HepG2 (cell line): ENCODE data around the gene HOXB4. TPM values are rescaled to one million over a fixed set of nuclear protein-coding genes. Genes with fewer than 3 reads are reported as not detected.

ENCODE experiments used
- ATF7 ChIP-seq, 2 experiments: fragments of 450-650 bp in 1 of 2; sonication (generic) in 1 of 2; formaldehyde crosslinking in 1 of 2; IDR thresholded peaks; 2 replicates each; pipeline versions ENCODE4 v1.4.0 to v1.6.1; 2016 to 2020; ENCODE audit warnings: antibody characterized with exemption in 1 of 2, mild to moderate bottlenecking in 1 of 2, missing genetic modification reagents in 1 of 2
- E2F5 ChIP-seq: sonication (generic); formaldehyde crosslinking; conservative IDR thresholded peaks from 2 replicates; pipeline ENCODE4 v1.4.0; 2020; ENCODE audit warnings: missing genetic modification reagents
- HMGXB4 ChIP-seq, 2 experiments: sonication (generic) in 1 of 2; formaldehyde crosslinking in 1 of 2; IDR thresholded peaks; 2 replicates each; pipeline versions ENCODE4 v1.4.0 to v1.6.1; 2018 to 2020; ENCODE audit warnings: missing genetic modification reagents in 2 of 2, borderline replicate concordance in 1 of 2, low read depth in 1 of 2, mild to moderate bottlenecking in 1 of 2, missing biosample characterization in 1 of 2
- KLF15 ChIP-seq: sonication (generic); formaldehyde crosslinking; IDR thresholded peaks from 2 replicates; pipeline ENCODE4 v1.8.1; 2023; ENCODE audit warnings: borderline replicate concordance, mild to moderate bottlenecking, inconsistent platforms, missing genetic modification reagents, mixed read lengths
- ZMYM3 ChIP-seq: sonication (generic); formaldehyde crosslinking; IDR thresholded peaks from 2 replicates; pipeline ENCODE4 v1.5.1; 2020; ENCODE audit warnings: mild to moderate bottlenecking, missing genetic modification reagents
- ZMYM4 ChIP-seq: sonication (generic); formaldehyde crosslinking; IDR thresholded peaks from 2 replicates; pipeline ENCODE4 v1.8.1; 2023; ENCODE audit warnings: mild to moderate bottlenecking, missing genetic modification reagents
- ZNF205 ChIP-seq: IDR thresholded peaks from 2 replicates; pipeline ENCODE4 v1.6.1; 2018; ENCODE audit warnings: missing biosample characterization, missing genetic modification reagents
- ZNF282 ChIP-seq: fragments of 450-650 bp; IDR thresholded peaks from 2 replicates; pipeline ENCODE4 v1.6.1; 2018; ENCODE audit not compliant: partially characterized antibody
- ZNF563 ChIP-seq: sonication (generic); formaldehyde crosslinking; IDR thresholded peaks from 2 replicates; pipeline ENCODE4 v1.8.0; 2022; ENCODE audit warnings: mild to moderate bottlenecking, moderate library complexity, missing genetic modification reagents
- ZNF883 ChIP-seq: sonication (generic); formaldehyde crosslinking; IDR thresholded peaks from 2 replicates; pipeline ENCODE4 v1.5.1; 2020; ENCODE audit warnings: mild to moderate bottlenecking, missing genetic modification reagents; ENCODE audit errors: not compliant biosample characterization
- polyA plus RNA-seq, 8 experiments: library from polyadenylated mRNA; depleted of rRNA in 3 of 8; stranded (reverse) in 7 of 8; unstranded in 1 of 8; fragments of >200 nt; fragmentation: Illumina TruSeq in 4 of 8; extraction: Trizol in 4 of 8; gene quantifications; 2 replicates each; pipeline versions ENCODE4 v1.2.1 to v1.2.3, GENCODE V29; 2011 to 2016; ENCODE audit warnings: low read depth in 4 of 8, missing spikeins in 1 of 8, mixed read lengths in 1 of 8; ENCODE audit not compliant: insufficient read depth in 1 of 8
- total RNA-seq, 5 experiments: library from RNA; depleted of rRNA; stranded (reverse); fragments of >200 nt; fragmentation: Illumina TruSeq; extraction: Trizol; gene quantifications; 2 replicates each; pipeline ENCODE4 v1.2.3, GENCODE V29; 2016; ENCODE audit warnings: low read depth in 1 of 5
- TF ChIP-seq, protein P1 (sequence below): sonication (generic); formaldehyde crosslinking; IDR thresholded peaks from 2 replicates; pipeline ENCODE4 v1.4.0; 2020; ENCODE audit warnings: missing genetic modification reagents, borderline replicate concordance
- TF ChIP-seq, protein P2 (sequence below): sonication (generic); formaldehyde crosslinking; IDR thresholded peaks from 2 replicates; pipeline ENCODE4 v1.4.0; 2020; ENCODE audit warnings: missing genetic modification reagents
- TF ChIP-seq, protein P3 (sequence below): sonication (generic); formaldehyde crosslinking; IDR thresholded peaks from 2 replicates; pipeline ENCODE4 v1.5.1; 2020; ENCODE audit warnings: mild to moderate bottlenecking, moderate library complexity, missing genetic modification reagents

The HOXB4 gene
- total and polyA plus RNA-seq, 2 of the 13 experiments (the other 11 are each of a cell fraction or from before 2014, with no cell fraction given), result not detected

DNA sequence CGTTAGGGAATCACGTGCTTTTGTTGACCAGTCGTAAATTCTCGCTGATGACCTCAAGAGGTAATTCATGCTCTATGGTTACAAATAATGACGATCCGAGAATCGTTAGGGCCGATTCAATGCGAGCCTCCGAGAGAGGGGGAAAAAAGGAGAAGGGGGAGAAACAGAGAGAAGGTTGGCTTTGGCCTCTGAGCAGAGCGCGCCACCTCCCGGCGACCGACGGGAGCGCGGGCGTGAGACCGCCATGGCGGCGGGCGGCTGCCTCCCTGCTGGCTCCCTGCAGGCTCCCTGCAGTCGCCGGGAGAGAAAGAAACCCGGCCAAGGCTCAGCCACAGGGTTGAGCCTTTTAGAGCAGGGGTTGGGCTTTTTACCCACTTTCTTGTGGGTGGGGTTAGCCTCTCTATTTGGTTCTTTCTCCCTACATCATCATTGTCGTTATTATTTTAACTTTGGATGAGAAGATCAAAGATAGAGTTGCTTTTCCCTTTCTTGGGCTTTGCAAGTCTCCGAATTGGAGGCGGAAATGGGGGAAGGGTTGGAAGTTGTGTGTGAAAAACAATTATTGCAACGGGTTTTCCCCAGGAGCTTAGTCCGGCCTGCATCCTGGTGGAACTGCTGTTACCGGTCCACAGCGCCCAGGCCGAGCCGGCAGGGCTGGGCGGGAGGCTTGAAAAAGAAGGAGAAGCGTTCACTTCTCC is 15.8 kb upstream of the HOXB4 start (continued):
- TF ChIP-seq E2F5 (CRISPR knock-in tag) (no peak), HMGXB4 (CRISPR knock-in tag; IDR thresholded peaks at IDR 0.05; ENCODE audit: borderline replicate concordance in 1 of 2, low read depth in 1 of 2) (0 out of 4 replicates have a peak, but pooled peaks of 1 of the 2 experiments have one; percentile 62), ATF7 (IDR thresholded peaks at IDR 0.05) (no peak), ATF7 (CRISPR knock-in tag; IDR thresholded peaks at IDR 0.05) (no peak), ZNF563 (CRISPR knock-in tag) (no peak), ZNF883 (CRISPR knock-in tag) (no peak), ZMYM4 (CRISPR knock-in tag) (no peak), ZMYM3 (CRISPR knock-in tag) (no peak), ZNF282 (no peak), ZNF205 (CRISPR knock-in tag) (no peak), KLF15 (no peak)
- TF ChIP-seq, protein P1, sequence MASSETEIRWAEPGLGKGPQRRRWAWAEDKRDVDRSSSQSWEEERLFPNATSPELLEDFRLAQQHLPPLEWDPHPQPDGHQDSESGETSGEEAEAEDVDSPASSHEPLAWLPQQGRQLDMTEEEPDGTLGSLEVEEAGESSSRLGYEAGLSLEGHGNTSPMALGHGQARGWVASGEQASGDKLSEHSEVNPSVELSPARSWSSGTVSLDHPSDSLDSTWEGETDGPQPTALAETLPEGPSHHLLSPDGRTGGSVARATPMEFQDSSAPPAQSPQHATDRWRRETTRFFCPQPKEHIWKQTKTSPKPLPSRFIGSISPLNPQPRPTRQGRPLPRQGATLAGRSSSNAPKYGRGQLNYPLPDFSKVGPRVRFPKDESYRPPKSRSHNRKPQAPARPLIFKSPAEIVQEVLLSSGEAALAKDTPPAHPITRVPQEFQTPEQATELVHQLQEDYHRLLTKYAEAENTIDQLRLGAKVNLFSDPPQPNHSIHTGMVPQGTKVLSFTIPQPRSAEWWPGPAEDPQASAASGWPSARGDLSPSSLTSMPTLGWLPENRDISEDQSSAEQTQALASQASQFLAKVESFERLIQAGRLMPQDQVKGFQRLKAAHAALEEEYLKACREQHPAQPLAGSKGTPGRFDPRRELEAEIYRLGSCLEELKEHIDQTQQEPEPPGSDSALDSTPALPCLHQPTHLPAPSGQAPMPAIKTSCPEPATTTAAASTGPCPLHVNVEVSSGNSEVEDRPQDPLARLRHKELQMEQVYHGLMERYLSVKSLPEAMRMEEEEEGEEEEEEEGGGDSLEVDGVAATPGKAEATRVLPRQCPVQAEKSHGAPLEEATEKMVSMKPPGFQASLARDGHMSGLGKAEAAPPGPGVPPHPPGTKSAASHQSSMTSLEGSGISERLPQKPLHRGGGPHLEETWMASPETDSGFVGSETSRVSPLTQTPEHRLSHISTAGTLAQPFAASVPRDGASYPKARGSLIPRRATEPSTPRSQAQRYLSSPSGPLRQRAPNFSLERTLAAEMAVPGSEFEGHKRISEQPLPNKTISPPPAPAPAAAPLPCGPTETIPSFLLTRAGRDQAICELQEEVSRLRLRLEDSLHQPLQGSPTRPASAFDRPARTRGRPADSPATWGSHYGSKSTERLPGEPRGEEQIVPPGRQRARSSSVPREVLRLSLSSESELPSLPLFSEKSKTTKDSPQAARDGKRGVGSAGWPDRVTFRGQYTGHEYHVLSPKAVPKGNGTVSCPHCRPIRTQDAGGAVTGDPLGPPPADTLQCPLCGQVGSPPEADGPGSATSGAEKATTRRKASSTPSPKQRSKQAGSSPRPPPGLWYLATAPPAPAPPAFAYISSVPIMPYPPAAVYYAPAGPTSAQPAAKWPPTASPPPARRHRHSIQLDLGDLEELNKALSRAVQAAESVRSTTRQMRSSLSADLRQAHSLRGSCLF (CRISPR knock-in tag), result no peak
- TF ChIP-seq, protein P2, sequence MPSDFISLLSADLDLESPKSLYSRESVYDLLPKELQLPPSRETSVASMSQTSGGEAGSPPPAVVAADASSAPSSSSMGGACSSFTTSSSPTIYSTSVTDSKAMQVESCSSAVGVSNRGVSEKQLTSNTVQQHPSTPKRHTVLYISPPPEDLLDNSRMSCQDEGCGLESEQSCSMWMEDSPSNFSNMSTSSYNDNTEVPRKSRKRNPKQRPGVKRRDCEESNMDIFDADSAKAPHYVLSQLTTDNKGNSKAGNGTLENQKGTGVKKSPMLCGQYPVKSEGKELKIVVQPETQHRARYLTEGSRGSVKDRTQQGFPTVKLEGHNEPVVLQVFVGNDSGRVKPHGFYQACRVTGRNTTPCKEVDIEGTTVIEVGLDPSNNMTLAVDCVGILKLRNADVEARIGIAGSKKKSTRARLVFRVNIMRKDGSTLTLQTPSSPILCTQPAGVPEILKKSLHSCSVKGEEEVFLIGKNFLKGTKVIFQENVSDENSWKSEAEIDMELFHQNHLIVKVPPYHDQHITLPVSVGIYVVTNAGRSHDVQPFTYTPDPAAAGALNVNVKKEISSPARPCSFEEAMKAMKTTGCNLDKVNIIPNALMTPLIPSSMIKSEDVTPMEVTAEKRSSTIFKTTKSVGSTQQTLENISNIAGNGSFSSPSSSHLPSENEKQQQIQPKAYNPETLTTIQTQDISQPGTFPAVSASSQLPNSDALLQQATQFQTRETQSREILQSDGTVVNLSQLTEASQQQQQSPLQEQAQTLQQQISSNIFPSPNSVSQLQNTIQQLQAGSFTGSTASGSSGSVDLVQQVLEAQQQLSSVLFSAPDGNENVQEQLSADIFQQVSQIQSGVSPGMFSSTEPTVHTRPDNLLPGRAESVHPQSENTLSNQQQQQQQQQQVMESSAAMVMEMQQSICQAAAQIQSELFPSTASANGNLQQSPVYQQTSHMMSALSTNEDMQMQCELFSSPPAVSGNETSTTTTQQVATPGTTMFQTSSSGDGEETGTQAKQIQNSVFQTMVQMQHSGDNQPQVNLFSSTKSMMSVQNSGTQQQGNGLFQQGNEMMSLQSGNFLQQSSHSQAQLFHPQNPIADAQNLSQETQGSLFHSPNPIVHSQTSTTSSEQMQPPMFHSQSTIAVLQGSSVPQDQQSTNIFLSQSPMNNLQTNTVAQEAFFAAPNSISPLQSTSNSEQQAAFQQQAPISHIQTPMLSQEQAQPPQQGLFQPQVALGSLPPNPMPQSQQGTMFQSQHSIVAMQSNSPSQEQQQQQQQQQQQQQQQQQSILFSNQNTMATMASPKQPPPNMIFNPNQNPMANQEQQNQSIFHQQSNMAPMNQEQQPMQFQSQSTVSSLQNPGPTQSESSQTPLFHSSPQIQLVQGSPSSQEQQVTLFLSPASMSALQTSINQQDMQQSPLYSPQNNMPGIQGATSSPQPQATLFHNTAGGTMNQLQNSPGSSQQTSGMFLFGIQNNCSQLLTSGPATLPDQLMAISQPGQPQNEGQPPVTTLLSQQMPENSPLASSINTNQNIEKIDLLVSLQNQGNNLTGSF (CRISPR knock-in tag), result no peak
- TF ChIP-seq, protein P3, sequence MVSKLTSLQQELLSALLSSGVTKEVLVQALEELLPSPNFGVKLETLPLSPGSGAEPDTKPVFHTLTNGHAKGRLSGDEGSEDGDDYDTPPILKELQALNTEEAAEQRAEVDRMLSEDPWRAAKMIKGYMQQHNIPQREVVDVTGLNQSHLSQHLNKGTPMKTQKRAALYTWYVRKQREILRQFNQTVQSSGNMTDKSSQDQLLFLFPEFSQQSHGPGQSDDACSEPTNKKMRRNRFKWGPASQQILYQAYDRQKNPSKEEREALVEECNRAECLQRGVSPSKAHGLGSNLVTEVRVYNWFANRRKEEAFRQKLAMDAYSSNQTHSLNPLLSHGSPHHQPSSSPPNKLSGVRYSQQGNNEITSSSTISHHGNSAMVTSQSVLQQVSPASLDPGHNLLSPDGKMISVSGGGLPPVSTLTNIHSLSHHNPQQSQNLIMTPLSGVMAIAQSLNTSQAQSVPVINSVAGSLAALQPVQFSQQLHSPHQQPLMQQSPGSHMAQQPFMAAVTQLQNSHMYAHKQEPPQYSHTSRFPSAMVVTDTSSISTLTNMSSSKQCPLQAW, result no peak
